ENCODE measurements around the gene RPS14. TPM values are rescaled to one million over a fixed set of nuclear protein-coding genes. Genes with fewer than 3 reads are reported as not detected.

The RPS14 gene
- total RNA-seq = 1,944 TPM

DNA sequence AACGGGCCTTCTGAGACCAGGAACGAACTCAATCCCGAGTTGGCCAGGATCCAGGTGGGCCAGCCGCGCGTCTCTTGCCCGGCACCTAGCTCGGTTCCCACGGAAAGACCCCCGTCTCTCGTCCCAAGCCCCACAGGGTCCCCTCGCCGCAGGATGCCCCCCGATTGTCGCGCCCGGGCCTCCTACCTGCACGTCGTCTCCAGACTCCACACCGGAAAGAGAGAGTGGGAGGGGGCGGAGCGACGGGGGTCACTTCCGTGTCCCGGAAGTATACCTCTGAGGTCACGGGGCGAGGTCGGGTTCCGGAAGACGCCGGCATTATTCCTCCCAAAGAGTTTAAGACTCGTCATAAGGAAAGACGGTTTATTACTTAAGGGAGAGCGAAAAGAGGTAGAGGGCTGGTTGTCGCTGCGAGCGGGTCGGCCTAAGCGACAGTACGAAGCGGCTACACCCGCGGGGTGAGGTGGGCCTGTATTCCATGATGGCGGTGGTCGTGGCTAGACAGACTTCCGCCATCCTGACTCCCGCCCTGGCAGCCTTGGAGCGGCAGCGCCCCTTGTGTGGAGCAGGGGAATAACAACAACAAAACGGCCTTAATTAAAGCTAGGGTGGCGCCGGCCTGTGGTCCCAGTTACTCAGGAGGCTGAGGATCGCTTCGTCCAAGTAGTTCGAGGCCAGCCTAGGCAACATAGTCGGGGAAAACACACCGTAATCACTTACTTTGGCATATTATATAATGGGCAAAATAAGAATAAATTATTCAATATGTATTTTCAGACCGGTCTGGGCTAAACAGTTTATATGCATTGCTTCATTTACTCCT is at the start of gene RPS14:
TSS of gene RPS14 (minus strand) at position 223 of the 823 bp plus-strand sequence. CDS start 2,006 bp downstream, outside the sequence.

DNA sequence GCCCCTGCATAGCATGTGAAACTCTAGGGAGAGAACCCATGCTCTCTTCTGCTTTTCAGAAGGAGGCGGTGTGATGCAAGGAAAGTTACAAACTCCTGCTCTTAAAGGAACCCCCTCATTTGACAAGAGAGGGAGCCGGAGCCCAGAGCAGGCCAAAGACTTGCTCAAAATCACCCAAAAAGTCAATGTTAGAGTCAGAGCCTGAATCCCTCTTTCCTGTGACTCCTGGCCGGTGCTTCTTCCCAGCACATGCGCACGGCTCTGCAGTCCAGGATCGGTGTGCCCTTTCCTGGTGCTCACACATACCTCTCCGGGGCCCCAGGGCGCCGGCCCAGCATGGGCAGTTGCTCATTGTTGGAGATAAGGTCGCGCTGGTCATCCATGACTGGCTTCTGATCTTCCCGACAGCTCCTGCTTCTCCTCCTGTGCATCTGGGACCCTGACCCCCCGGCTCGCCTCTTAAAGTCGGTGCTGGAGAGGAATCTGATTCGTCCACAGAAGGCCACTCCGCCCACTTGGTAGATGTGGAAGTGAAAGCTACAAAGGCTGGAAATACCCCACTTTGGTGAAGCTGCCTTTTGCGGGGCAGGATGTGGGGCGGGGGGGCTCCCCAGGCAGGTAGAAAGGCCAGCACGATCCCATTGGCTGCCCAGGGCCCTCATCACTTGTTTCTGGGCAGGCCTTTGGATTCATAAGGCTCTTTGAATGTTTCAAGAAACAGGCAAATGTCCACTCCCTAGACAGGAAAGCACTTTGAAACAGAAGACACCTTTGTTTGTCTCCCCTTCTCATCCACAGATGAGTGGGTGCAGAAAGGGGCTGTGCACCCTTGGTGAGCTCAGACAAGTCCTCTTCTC is 37.0 kb downstream of the RPS14 start, which contains the start of gene CD74:
TSS of gene CD74 (minus strand) at position 592 of the 857 bp plus-strand sequence. CDS start at position 431, 161 bp downstream.

Other genes starting within 250 kb of the RPS14 start
- gene CAMK2A, start 160.0 kb downstream of the RPS14 start, total RNA-seq = 59.7 TPM
- gene ARSI, start 146.8 kb downstream of the RPS14 start, total RNA-seq = 0.46 TPM
- 12.7 TPM for gene TCOF1, start 92.0 kb downstream of the RPS14 start, total RNA-seq
- gene CD74, start 36.8 kb downstream of the RPS14 start, total RNA-seq = 18.7 TPM
- gene NDST1, start 58.4 kb upstream of the RPS14 start, total RNA-seq = 38.1 TPM
- gene SYNPO, start 190.9 kb upstream of the RPS14 start, total RNA-seq = 6.0 TPM
- gene MYOZ3, start 211.5 kb upstream of the RPS14 start, total RNA-seq = 6.7 TPM